GM18499 (cell line): ENCODE data around the gene PRR20B.
"Not testable (repeated sequence)": the region's sequence is repeated elsewhere in the genome, so short reads cannot be mapped to it uniquely, and the experiment has no call there.

Experiments
- ATAC-seq: cut with Tn5 transposase; IDR thresholded peaks from one replicate; pipeline ENCODE4 v1.9.1; 2021; ENCODE audit warnings: moderate number of reproducible peaks; ENCODE audit not compliant: insufficient read depth, unreplicated experiment

The PRR20B gene

GRCh38 chr13:57147188-57147587, at the start of gene PRR20B:
PRR20B (plus strand) TSS chr13:57147488; CDS start chr13:57147875, 387 bp downstream.
- ATAC-seq = not testable (repeated sequence)

- no peak for ATAC-seq
Observed at GRCh38 chr13:57114945-57115344, 32.3 kb upstream of the PRR20B start.

GRCh38 chr13:57123681-57124080, 23.6 kb upstream of the PRR20B start:
- no peak for ATAC-seq

- ATAC-seq = no peak
Observed at GRCh38 chr13:57128909-57129308, 18.4 kb upstream of the PRR20B start.

- ATAC-seq = no peak
Observed at GRCh38 chr13:57136093-57136492, 11.2 kb upstream of the PRR20B start.

GRCh38 chr13:57137585-57137984, 9.7 kb upstream of the PRR20B start:
- no peak for ATAC-seq

- ATAC-seq = no peak
Observed at GRCh38 chr13:57138988-57139387, 8.3 kb upstream of the PRR20B start.

- not testable (repeated sequence) for ATAC-seq
Observed at GRCh38 chr13:57139781-57140180, 7.5 kb upstream of the PRR20B start.

- ATAC-seq = not testable (repeated sequence)
Observed at GRCh38 chr13:57140235-57140968, 6.9 kb upstream of the PRR20B start, which contains the start of gene PRR20A. PRR20A (plus strand) TSS chr13:57140918; CDS start chr13:57141305, 387 bp downstream.

GRCh38 chr13:57148106-57148505, 818 bp downstream of the PRR20B start:
- ATAC-seq = not testable (repeated sequence)

GRCh38 chr13:57153761-57154160, 6.5 kb downstream of the PRR20B start, which contains the start of gene PRR20C:
PRR20C (plus strand) TSS chr13:57154061; CDS start chr13:57154448, 387 bp downstream.
- not testable (repeated sequence) for ATAC-seq

GRCh38 chr13:57160332-57160731, 13.0 kb downstream of the PRR20B start, which contains the start of gene PRR20D:
PRR20D (plus strand) TSS chr13:57160632; CDS start chr13:57161019, 387 bp downstream.
- ATAC-seq = not testable (repeated sequence)

- ATAC-seq = not testable (repeated sequence)
Observed at GRCh38 chr13:57166897-57167296, 19.6 kb downstream of the PRR20B start, which contains the start of gene PRR20E. PRR20E (plus strand) TSS chr13:57167197; CDS start chr13:57167584, 387 bp downstream.

GRCh38 chr13:57191667-57192066, 44.4 kb downstream of the PRR20B start:
- ATAC-seq = no peak
